IPS-NIHi7 (cell line): ENCODE data around the gene MKRN2.
"Not testable (repeated sequence)": the region's sequence is repeated elsewhere in the genome, so short reads cannot be mapped to it uniquely, and the experiment has no call there.

Experiments used
- DNase-seq: peaks from one replicate; pipeline ENCODE4 v3.0.0; 2012; ENCODE audit warnings: mixed read lengths; ENCODE audit errors: extremely low spot score

MKRN2 gene, protein sequence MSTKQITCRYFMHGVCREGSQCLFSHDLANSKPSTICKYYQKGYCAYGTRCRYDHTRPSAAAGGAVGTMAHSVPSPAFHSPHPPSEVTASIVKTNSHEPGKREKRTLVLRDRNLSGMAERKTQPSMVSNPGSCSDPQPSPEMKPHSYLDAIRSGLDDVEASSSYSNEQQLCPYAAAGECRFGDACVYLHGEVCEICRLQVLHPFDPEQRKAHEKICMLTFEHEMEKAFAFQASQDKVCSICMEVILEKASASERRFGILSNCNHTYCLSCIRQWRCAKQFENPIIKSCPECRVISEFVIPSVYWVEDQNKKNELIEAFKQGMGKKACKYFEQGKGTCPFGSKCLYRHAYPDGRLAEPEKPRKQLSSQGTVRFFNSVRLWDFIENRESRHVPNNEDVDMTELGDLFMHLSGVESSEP

GRCh38 chr3:12556690-12557472 lies at the start of gene MKRN2:
Gene MKRN2, plus strand, starts transcription at chr3:12557087. Its CDS starts 64 bp downstream, at chr3:12557151.
- peak; percentile 93 for DNase-seq

DNA sequence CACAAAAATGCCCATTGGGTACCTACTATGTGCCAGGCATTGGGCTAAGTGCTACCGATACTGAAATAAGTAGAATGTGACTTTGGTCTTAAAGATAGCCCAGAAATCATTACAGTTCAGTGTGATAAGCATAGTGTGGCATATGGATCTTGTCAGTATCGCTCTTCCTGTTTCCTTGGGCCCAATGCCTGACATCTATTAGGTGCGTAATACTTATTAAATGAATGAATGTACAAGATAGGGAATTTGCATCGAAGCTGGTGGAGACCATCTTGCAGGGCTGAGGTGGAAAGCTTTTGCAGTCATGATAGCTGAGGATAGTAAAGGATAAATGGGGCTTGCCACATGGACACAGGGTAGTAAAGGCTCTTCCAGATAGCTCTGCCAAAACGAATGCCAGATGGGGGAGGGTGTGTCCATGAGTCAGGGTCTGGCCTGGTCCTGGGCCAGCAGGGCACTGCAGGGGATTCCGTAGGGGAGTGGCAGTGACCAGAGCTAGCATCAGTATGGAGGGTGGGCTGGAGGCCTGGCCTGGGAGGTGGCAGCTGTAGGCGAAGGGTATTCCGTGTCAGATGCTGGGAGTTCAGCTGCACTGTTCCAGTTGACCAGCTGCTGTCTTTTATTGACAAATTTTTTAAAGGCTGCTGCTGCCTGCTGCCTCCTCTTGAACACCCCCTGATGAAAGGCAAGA lies 49.2 kb upstream of the MKRN2 start:
- DNase-seq = no peak

DNA sequence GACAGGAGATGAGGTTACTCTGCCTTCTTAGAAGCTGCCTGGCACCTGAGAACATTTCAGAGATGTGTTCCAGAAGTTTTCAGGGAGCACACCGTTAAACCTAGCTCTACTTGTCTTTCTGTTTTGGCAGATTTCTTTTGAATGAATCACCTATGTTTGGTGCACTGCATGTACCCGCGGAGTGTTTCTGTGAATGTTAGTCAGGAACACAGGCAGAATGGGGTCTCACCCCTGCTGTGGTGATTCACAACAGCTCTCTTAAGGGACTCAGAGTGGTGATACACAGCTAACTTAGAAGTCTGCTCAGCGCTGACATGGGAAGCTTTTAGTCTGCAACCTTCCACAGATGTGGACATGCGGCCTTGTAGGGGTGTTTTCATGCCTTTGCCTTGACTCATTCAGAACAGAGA lies 48.6 kb upstream of the MKRN2 start:
- peak; percentile 23 for DNase-seq

- no peak for DNase-seq
Observed at GRCh38 chr3:12509466-12509865, 47.4 kb upstream of the MKRN2 start.

DNA sequence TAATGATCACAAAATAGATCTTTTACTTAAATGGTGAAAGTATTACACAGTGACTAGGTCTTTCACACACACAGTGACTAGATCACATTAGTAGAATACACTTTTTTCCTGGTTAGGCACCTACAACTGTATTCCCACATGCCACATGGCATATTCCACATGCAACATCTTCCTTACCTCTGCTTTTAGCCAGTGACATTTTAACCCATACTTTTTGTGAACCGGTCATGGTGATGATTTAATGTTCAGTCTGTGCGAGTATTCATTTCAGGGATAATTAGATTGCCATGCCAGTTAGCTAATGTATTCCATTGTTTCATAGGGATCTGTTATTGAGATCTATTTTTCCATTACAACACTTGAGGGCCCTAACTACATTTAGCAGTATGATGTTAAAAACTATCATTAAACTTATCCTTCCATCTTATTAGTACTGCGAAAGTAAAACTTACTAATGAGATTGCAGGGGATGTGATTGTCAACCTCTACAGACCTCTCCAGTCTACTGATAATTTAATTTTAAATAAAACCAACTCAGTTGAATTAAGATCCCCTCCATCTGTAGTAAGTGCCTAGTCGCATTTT lies 44.3 kb upstream of the MKRN2 start:
- no peak for DNase-seq

DNA sequence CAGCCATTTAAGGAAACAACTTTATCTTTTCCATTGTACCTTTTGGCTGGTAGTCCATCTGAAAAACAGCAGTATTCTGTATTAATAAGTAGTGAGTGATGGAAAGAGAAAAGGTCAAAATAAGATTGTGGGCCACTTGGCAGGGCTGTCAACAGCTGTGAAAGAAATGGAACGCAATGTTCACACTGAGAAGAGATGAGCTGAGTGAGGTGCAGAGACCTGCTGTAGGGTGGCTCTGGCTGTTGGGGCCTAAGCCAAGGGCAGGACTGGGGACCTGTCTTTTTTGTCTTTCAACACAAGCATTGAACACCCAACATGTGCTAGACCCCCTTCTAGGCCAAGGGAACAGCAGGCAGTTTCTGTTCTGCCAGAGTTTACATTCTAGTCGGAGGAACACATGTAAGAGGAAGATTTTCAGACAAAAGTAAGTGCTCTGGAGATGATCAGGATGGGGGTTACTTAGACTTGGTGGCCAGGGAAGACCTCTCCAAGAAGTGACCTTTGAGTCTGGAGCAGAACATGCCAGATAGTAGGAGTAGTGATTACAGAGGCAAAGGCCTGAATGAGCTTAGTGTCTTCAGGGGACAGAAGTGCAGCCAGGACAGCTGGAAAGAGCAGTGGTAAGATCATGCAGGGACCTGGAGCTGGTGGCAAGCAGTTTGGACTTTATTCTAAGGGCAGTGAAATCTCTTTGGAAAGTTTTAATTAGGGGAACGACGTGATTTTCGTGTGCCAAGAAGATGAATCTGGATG lies 43.0 kb upstream of the MKRN2 start:
- DNase-seq = no peak

GRCh38 chr3:12515631-12516030 lies 41.3 kb upstream of the MKRN2 start:
- DNase-seq = no peak

GRCh38 chr3:12516873-12517272 lies 40.0 kb upstream of the MKRN2 start:
- DNase-seq = no peak

GRCh38 chr3:12518261-12519028 lies 38.4 kb upstream of the MKRN2 start:
- no peak for DNase-seq

DNA sequence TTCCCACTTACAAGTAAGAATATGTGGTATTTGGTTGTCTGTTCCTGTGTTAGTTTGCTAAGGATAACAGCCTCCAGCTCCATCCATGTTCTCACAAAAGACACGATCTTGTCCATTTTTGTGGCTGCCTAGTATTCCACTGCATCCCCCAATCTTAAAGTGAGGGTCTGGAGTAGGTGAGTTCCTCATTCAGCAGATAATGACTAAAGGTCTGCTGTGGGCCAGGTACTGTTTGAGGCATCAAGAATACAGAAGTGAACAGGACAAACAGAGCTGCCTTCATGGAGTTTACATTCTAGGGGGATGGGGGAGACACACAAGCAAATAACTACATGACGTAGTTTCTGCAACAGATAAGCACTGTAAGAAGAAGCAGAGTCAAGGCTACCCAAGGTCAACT lies 35.9 kb upstream of the MKRN2 start:
- DNase-seq = no peak

GRCh38 chr3:12522721-12523120 lies 34.2 kb upstream of the MKRN2 start:
- peak; percentile 22 for DNase-seq

DNA sequence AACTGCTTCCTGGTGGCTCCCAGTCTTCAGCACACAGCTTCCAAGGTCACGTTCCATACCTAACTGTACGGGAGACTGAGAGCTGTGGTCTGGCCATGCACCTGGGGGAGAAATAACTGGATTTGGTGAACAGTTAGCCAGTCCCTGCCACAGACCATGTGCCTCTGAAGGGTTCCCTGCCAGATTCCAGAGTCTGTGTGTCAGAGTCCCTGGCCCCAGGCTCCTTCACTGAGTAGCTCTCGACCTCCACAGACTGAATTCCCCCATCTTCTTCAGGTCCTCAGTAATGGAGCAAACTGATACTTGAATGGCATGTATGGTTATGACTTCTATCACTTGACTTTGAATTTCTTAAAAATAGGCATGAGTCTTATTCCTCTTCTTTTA lies 29.1 kb upstream of the MKRN2 start:
- DNase-seq = no peak

DNA sequence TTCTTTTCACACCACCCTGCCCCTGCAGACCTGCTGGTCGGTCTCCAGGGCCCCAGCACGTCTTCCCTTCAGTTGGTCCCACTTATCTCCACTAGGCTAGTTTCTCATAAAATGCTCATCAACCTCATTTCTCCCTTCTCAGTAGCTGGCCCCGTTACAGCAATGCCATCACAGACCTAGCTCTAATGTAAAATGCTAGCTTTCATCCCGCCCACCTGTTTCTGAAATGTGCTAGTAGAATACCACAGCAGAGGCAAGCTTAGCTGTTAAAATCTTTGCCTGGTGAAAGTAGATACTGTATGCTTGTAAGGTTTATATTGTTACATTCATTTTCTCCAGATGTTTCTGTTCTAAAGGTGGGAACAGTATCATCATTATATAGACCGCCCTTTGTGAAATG lies 24.7 kb upstream of the MKRN2 start:
- no peak for DNase-seq

- no peak for DNase-seq
Observed at GRCh38 chr3:12536423-12536822, 20.5 kb upstream of the MKRN2 start.

DNA sequence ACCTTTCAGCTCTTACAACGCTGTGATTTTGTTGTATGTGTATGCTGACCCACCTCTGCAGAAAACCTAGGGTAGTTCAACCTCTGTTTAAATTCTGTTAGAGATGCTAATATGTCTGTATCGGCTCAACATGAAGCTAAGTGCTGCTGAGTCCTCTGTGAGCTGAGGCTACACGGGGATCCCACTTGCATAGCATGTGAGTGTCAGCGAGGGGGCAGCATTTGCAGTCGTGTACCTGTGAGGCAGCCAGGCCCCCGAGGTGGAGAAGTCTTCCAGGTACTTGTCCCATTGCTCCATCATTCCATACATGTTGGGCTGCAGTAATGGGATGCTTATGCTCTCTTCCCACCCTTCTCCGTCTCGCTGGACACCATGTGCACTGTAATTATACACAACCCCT lies 15.3 kb upstream of the MKRN2 start:
- DNase-seq = peak; percentile 65

- not testable (repeated sequence) for DNase-seq
Observed at GRCh38 chr3:12543497-12543896, 13.4 kb upstream of the MKRN2 start.

DNA sequence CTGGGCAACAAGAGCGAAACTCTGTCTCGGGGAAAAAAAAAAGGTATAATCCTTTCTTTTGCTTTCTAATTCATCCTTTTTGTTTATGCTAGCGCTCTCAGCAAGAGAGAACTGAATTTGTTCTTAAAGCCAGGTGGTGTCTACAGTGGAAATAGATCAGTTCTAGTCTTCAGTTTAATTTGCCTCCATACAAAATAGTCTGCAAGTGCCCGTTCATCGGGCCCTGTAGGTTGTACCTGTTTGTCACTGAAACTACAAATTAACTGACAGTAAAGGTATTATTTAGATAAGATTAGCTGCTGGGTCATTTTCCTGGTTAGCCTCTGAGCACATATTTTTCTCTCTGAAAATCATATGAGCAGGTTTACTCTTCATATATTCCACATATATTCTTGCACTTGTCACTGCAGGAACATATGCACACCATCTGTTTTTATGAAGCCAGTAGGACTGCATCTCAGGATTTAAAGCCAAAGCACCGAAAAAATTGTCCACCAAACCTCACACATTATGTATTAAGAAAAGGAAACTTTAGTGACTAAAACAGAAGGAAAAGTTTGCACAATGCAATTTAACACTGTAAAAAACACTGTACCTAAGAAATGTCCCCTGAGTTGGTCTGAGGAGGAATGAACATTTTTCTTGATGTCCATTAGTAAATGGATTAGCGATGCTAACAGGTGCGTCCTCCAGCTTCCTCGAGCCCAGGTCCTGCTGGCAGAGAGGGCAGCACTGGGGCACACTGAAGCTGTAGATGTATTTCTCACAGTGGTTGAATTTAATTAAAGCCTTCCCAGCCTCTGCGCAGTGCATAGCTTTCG lies 12.0 kb upstream of the MKRN2 start:
- no peak for DNase-seq

DNA sequence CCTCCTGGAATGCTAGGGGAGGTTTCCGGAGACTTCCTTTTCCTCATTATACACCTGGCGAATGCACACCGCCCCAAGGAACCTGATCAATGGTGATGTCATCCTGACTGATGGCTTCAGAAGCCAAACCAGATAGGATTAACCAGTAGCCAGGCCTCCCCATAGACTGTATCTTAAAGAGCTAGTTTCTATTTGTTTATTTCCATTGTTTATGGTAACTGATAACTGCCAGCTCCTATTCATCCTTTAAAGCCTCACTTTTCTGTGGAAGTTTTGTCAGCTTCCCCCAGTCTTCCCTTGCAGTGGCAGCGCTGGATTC lies 11.5 kb upstream of the MKRN2 start, which contains the start of gene MKRN2OS:
TSS of gene MKRN2OS (minus strand) at position 27 of the 319 bp plus-strand sequence. CDS start 35 bp downstream, outside the sequence.
- peak; percentile 48 for DNase-seq

DNA sequence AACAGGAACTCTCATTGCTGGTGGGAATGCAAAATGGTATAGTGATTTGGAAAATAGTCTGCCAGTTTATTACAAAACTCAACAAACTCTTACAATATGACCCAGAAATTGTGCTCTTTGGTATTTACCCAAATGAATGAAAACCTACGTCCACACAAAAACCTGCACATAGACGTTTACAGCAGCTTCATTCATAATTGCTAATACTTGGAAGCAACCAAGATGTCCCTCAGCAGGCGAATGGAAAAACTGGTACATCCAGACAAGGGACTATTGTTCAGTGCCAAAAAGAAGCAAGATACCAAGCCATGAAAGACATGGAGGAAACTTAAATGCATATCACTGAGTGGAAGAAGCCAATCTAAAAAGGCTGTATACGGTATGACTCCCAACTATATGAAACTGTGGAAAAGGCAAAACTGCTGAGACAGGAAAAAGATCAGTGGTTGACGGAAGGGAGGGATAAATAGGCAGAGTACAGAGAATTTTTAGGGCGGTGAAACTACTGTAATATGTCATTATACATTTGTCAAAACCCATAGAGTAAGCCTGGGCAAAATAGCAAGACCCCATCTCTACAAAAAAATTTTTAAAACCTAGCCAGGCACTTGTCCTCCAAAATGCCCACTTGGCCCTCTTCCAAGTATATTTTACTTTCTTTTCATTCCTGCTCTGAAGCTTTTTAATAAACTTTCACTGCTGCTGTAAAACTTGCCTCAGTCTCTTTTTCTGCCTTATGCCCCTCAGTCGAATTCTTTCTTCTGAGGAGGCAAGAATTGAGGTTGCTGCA lies 6.7 kb upstream of the MKRN2 start:
- no peak for DNase-seq
